GM12878 (cell line): Measurements from ENCODE around the gene EEF2K. TPM values are rescaled to one million over a fixed set of nuclear protein-coding genes. Genes with fewer than 3 reads are reported as not detected.
A peak's percentile ranks its signal among the peaks of the same experiment; 100 is the strongest.

ENCODE experiments used
- ATF7 ChIP-seq: fragments of 450-650 bp; IDR thresholded peaks from 2 replicates; pipeline ENCODE4 v1.6.1; 2016; ENCODE audit warnings: low read depth, mild to moderate bottlenecking
- BCL11A ChIP-seq: IDR thresholded peaks from 2 replicates; pipeline ENCODE4 v1.6.1; 2011; ENCODE audit warnings: low read depth, low read length
- CHD4 ChIP-seq: fragments of 200-600 bp; sonication (generic); IDR thresholded peaks from 2 replicates; pipeline ENCODE4 v1.6.1; 2016; ENCODE audit warnings: mild to moderate bottlenecking
- GATAD2B ChIP-seq: fragments of 450-650 bp; conservative IDR thresholded peaks from 2 replicates; pipeline ENCODE4 v1.6.1; 2017; ENCODE audit warnings: low read depth, mild to moderate bottlenecking, moderate library complexity
- JUND ChIP-seq: IDR thresholded peaks from 2 replicates; pipeline ENCODE4 v1.6.1; 2012; ENCODE audit warnings: low read depth, mild to moderate bottlenecking, low read length, improper control_type of control experiment, moderate library complexity
- MEF2A ChIP-seq: IDR thresholded peaks from 2 replicates; pipeline ENCODE4 v1.6.1; 2011; ENCODE audit warnings: low read depth, mild to moderate bottlenecking, low read length, moderate library complexity; ENCODE audit not compliant: insufficient read depth
- NR2C2 ChIP-seq: IDR thresholded peaks from 2 replicates; pipeline ENCODE4 v1.6.1; 2011; ENCODE audit warnings: borderline replicate concordance, low read depth; ENCODE audit not compliant: control insufficient read depth, insufficient read length
- NRF1 ChIP-seq: conservative IDR thresholded peaks from 2 replicates; pipeline ENCODE4 v1.6.1; 2011; ENCODE audit warnings: mild to moderate bottlenecking, low read depth, low read length, improper control_type of control experiment
- POLR2A ChIP-seq: IDR thresholded peaks from 2 replicates; pipeline ENCODE4 v1.6.1; 2011; ENCODE audit warnings: low read depth, mild to moderate bottlenecking, low read length
- POLR2AphosphoS2 ChIP-seq: IDR thresholded peaks from 2 replicates; pipeline ENCODE4 v1.6.1; 2011; ENCODE audit warnings: low read depth, mild to moderate bottlenecking, low read length, improper control_type of control experiment, moderate library complexity
- RBBP5 ChIP-seq: fragments of 200-600 bp; sonication (generic); conservative IDR thresholded peaks from 2 replicates; pipeline ENCODE4 v1.6.1; 2016
- RCOR1 ChIP-seq: conservative IDR thresholded peaks from 2 replicates; pipeline ENCODE4 v1.6.1; 2012; ENCODE audit warnings: low read depth, low read length, improper control_type of control experiment
- SIX5 ChIP-seq: IDR thresholded peaks from 2 replicates; pipeline ENCODE4 v1.6.1; 2011; ENCODE audit warnings: mild to moderate bottlenecking, low read depth, low read length, moderate library complexity; ENCODE audit not compliant: severe bottlenecking
- SMC3 ChIP-seq: IDR thresholded peaks from 2 replicates; pipeline ENCODE4 v1.6.1; 2011; ENCODE audit warnings: low read length, improper control_type of control experiment, borderline replicate concordance
- SREBF1 ChIP-seq: IDR thresholded peaks from 2 replicates; pipeline ENCODE4 v1.6.1; 2012; ENCODE audit warnings: mild to moderate bottlenecking, low read length
- TCF12 ChIP-seq: IDR thresholded peaks from 2 replicates; pipeline ENCODE4 v1.6.1; 2011; ENCODE audit warnings: low read depth, mild to moderate bottlenecking, low read length
- TCF3 ChIP-seq: IDR thresholded peaks from 2 replicates; pipeline ENCODE4 v1.6.1; 2012; ENCODE audit warnings: low read depth, mild to moderate bottlenecking, low read length, borderline replicate concordance; ENCODE audit not compliant: insufficient read depth
- ZNF207 ChIP-seq: fragments of 450-650 bp; IDR thresholded peaks from 2 replicates; pipeline ENCODE4 v1.6.1; 2014; ENCODE audit warnings: antibody characterized with exemption, mild to moderate bottlenecking, borderline replicate concordance
- polyA plus RNA-seq, 11 experiments: library from polyadenylated mRNA; depleted of rRNA in 4 of 11; unstranded in 6 of 11; stranded (reverse) in 5 of 11; fragments of >200 nt; fragmentation: Nextera tagmentation in 4 of 11; fragmentation: Illumina TruSeq in 1 of 11; extraction: Ambion mirVana in 4 of 11; extraction: Trizol in 1 of 11; gene quantifications; 1 replicate in 1 of 11; 2 replicates in 10 of 11; pipeline versions ENCODE4 v1.2.1 to v1.2.3, GENCODE V29; 2011 to 2016; ENCODE audit warnings: inconsistent platforms in 2 of 11, missing spikeins in 2 of 11, low read depth in 1 of 11
- total RNA-seq, 4 experiments: library from RNA; depleted of rRNA in 3 of 4; stranded (reverse); fragments of >200 nt in 3 of 4; fragmentation: Illumina TruSeq in 1 of 4; extraction: Trizol in 1 of 4; gene quantifications; 2 replicates each; pipeline versions ENCODE4 v1.2.1 to v1.2.3, GENCODE V29; 2013 to 2021
- TF ChIP-seq, protein P1 (sequence below): IDR thresholded peaks from 2 replicates; pipeline ENCODE4 v1.6.1; 2011; ENCODE audit warnings: low read depth, low read length, improper control_type of control experiment, borderline replicate concordance
- TF ChIP-seq, protein P2 (sequence below): fragments of 450-650 bp; conservative IDR thresholded peaks from 2 replicates; pipeline ENCODE4 v1.6.1; 2017; ENCODE audit warnings: mild to moderate bottlenecking, moderate library complexity
- TF ChIP-seq, protein P3 (sequence below): fragments of 450-650 bp; IDR thresholded peaks from 2 replicates; pipeline ENCODE4 v1.6.1; 2016; ENCODE audit warnings: mild to moderate bottlenecking
- TF ChIP-seq, protein P4 (sequence below): fragments of 450-650 bp; IDR thresholded peaks from 2 replicates; pipeline ENCODE4 v1.6.1; 2017; ENCODE audit warnings: low read depth, mild to moderate bottlenecking, moderate library complexity
- TF ChIP-seq, protein P5 (sequence below): IDR thresholded peaks from 2 replicates; pipeline ENCODE4 v1.6.1; 2012; ENCODE audit warnings: low read depth, low read length, improper control_type of control experiment

Gene EEF2K
- total and polyA plus RNA-seq, 10 of the 15 experiments (the other 5 are each of a cell fraction or from before 2014, with no cell fraction given), result 2.0 to 29.6 (median 12.2) TPM

DNA sequence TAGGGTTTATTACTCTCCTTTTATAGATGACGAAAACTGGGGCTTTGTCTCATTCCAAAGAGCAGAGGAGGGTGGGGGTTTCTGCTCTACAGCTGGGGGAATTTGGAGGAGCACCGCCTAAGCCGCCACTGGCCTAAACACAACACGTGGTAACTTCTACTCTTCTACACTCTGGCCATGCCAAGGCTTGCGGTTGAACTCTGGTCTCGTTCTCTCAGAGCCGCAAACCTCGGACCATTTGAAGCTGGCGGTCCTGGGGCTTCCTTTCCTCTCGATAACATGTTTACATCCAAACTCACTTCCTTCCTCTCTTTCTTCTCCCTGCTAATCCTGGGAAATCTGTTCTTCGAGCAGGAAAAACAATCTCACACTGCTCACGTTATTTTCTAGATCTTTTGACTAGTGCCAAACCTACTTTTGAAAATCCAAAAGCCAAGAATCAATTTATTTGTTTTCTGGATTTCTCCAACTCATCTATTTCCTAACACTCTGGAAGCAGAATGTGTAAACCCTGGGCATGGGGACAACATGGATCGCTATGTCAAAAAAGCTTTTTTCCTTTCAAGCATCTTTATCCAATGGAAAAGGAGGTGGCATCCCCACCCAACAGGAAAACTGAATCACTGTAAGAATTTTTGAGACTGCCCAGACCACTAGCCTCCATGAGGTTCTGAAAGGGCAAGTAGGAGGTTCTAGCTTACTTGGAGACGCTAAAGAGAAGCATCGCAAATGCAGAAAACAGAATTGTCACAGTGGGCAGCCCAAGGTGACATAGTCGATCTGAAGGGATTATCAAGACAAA, 13.6 kb upstream of the EEF2K start (continued):
- TF ChIP-seq ATF7, result peak; percentile 55; the same call in 1 of the 2 replicates
- TF ChIP-seq SIX5, result no peak
- 0 out of 2 replicates have a peak, but pooled peaks have one; percentile 40 for TF ChIP-seq POLR2AphosphoS2
- TF ChIP-seq POLR2A, result no peak
- no peak for TF ChIP-seq RBBP5
- no peak for TF ChIP-seq SMC3
- TF ChIP-seq, protein P1, sequence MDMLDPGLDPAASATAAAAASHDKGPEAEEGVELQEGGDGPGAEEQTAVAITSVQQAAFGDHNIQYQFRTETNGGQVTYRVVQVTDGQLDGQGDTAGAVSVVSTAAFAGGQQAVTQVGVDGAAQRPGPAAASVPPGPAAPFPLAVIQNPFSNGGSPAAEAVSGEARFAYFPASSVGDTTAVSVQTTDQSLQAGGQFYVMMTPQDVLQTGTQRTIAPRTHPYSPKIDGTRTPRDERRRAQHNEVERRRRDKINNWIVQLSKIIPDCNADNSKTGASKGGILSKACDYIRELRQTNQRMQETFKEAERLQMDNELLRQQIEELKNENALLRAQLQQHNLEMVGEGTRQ, result peak; percentile 78
- TF ChIP-seq BCL11A, result 0 out of 2 replicates have a peak, but pooled peaks have one; percentile 24
- peak; percentile 46; the same call in 1 of the 2 replicates for TF ChIP-seq TCF12
- TF ChIP-seq TCF3, result no peak
- TF ChIP-seq ZNF207, result no peak
- TF ChIP-seq NRF1, result no peak
- no peak for TF ChIP-seq SREBF1
- no peak for TF ChIP-seq MEF2A
- TF ChIP-seq, protein P2, sequence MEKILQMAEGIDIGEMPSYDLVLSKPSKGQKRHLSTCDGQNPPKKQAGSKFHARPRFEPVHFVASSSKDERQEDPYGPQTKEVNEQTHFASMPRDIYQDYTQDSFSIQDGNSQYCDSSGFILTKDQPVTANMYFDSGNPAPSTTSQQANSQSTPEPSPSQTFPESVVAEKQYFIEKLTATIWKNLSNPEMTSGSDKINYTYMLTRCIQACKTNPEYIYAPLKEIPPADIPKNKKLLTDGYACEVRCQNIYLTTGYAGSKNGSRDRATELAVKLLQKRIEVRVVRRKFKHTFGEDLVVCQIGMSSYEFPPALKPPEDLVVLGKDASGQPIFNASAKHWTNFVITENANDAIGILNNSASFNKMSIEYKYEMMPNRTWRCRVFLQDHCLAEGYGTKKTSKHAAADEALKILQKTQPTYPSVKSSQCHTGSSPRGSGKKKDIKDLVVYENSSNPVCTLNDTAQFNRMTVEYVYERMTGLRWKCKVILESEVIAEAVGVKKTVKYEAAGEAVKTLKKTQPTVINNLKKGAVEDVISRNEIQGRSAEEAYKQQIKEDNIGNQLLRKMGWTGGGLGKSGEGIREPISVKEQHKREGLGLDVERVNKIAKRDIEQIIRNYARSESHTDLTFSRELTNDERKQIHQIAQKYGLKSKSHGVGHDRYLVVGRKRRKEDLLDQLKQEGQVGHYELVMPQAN, result no peak
- TF ChIP-seq, protein P3, sequence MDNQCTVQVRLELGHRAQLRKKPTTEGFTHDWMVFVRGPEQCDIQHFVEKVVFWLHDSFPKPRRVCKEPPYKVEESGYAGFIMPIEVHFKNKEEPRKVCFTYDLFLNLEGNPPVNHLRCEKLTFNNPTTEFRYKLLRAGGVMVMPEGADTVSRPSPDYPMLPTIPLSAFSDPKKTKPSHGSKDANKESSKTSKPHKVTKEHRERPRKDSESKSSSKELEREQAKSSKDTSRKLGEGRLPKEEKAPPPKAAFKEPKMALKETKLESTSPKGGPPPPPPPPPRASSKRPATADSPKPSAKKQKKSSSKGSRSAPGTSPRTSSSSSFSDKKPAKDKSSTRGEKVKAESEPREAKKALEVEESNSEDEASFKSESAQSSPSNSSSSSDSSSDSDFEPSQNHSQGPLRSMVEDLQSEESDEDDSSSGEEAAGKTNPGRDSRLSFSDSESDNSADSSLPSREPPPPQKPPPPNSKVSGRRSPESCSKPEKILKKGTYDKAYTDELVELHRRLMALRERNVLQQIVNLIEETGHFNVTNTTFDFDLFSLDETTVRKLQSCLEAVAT, result peak; percentile 85; the same call in 1 of the 2 replicates
- TF ChIP-seq CHD4, result no peak
- TF ChIP-seq, protein P4, sequence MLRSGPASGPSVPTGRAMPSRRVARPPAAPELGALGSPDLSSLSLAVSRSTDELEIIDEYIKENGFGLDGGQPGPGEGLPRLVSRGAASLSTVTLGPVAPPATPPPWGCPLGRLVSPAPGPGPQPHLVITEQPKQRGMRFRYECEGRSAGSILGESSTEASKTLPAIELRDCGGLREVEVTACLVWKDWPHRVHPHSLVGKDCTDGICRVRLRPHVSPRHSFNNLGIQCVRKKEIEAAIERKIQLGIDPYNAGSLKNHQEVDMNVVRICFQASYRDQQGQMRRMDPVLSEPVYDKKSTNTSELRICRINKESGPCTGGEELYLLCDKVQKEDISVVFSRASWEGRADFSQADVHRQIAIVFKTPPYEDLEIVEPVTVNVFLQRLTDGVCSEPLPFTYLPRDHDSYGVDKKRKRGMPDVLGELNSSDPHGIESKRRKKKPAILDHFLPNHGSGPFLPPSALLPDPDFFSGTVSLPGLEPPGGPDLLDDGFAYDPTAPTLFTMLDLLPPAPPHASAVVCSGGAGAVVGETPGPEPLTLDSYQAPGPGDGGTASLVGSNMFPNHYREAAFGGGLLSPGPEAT, result peak; percentile 95
- TF ChIP-seq JUND, result no peak
- TF ChIP-seq, protein P5, sequence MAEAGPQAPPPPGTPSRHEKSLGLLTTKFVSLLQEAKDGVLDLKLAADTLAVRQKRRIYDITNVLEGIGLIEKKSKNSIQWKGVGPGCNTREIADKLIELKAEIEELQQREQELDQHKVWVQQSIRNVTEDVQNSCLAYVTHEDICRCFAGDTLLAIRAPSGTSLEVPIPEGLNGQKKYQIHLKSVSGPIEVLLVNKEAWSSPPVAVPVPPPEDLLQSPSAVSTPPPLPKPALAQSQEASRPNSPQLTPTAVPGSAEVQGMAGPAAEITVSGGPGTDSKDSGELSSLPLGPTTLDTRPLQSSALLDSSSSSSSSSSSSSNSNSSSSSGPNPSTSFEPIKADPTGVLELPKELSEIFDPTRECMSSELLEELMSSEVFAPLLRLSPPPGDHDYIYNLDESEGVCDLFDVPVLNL, result no peak
- TF ChIP-seq GATAD2B, result 0 out of 2 replicates have a peak, but pooled peaks have one; percentile 30
- TF ChIP-seq NR2C2, result no peak
- no peak for TF ChIP-seq RCOR1
